Mesenchymal stem cell (in vitro differentiated cells and primary cell): ENCODE results near the gene IL18BP.
A peak's percentile ranks its signal among the peaks of the same experiment; 100 is the strongest.

ENCODE experiments used
- DNase-seq: peaks from one replicate; pipeline ENCODE4 v3.0.0-alpha.2; 2013
- H2AFZ ChIP-seq: one replicate; pipeline ENCODE4 v1.6.1; 2013; ENCODE audit warnings: low read depth, mild to moderate bottlenecking, control low read depth, inconsistent platforms, low read length, moderate library complexity
- H2AK5ac ChIP-seq: 2 replicates; pipeline ENCODE4 v1.6.1; 2013; ENCODE audit warnings: low read length, moderate library complexity, mild to moderate bottlenecking, inconsistent platforms; ENCODE audit not compliant: severe bottlenecking
- H2BK120ac ChIP-seq: one replicate; pipeline ENCODE4 v1.6.1; 2013; ENCODE audit warnings: low read depth, mild to moderate bottlenecking, inconsistent platforms, low read length, moderate library complexity
- H2BK12ac ChIP-seq, 2 experiments: one replicate each; pipeline ENCODE4 v1.6.1; 2013; ENCODE audit warnings: inconsistent platforms in 2 of 2, low read length in 2 of 2, mild to moderate bottlenecking in 2 of 2, moderate library complexity in 2 of 2, control low read depth in 1 of 2
- H2BK15ac ChIP-seq: one replicate; pipeline ENCODE4 v1.6.1; 2013; ENCODE audit warnings: mild to moderate bottlenecking, low read depth, inconsistent platforms; ENCODE audit not compliant: poor library complexity, severe bottlenecking
- H2BK5ac ChIP-seq: 2 replicates; pipeline ENCODE4 v1.6.1; 2013; ENCODE audit warnings: low read depth, mild to moderate bottlenecking, low read length, control low read depth, inconsistent platforms; ENCODE audit not compliant: poor library complexity, severe bottlenecking
- H3K14ac ChIP-seq, 2 experiments: one replicate each; pipeline ENCODE4 v1.6.1; 2013; ENCODE audit warnings: inconsistent platforms in 2 of 2, low read length in 2 of 2, control low read depth in 1 of 2, mild to moderate bottlenecking in 1 of 2, moderate library complexity in 1 of 2
- H3K18ac ChIP-seq, 2 experiments: one replicate each; pipeline ENCODE4 v1.6.1; 2013; ENCODE audit warnings: inconsistent platforms in 2 of 2, low read length in 2 of 2, control low read depth in 1 of 2, low read depth in 1 of 2, mild to moderate bottlenecking in 1 of 2
- H3K23ac ChIP-seq, 2 experiments: one replicate each; pipeline ENCODE4 v1.6.1; 2013; ENCODE audit warnings: inconsistent platforms in 2 of 2, low read length in 2 of 2, mild to moderate bottlenecking in 2 of 2, moderate library complexity in 2 of 2, control low read depth in 1 of 2
- H3K27ac ChIP-seq: 2 replicates; pipeline ENCODE4 v1.5.1; 2013; ENCODE audit warnings: mild to moderate bottlenecking, moderate library complexity, low read length, control low read depth, inconsistent platforms; ENCODE audit not compliant: poor library complexity, severe bottlenecking
- H3K27me3 ChIP-seq, 2 experiments: 2 replicates each; pipeline versions ENCODE4 v1.6.1 to v1.7.0; 2013; ENCODE audit warnings: low read length in 2 of 2, mild to moderate bottlenecking in 2 of 2, moderate library complexity in 2 of 2, control low read depth in 1 of 2, inconsistent platforms in 1 of 2; ENCODE audit not compliant: control insufficient read depth in 1 of 2, insufficient read depth in 1 of 2
- H3K36me3 ChIP-seq, 2 experiments: 2 replicates each; pipeline versions ENCODE4 v1.6.1 to v1.7.0; 2013; ENCODE audit warnings: low read length in 2 of 2, control low read depth in 1 of 2, inconsistent platforms in 1 of 2, low read depth in 1 of 2, mild to moderate bottlenecking in 1 of 2; ENCODE audit not compliant: insufficient read depth in 2 of 2, control insufficient read depth in 1 of 2
- H3K4ac ChIP-seq, 2 experiments: one replicate each; pipeline ENCODE4 v1.6.1; 2013; ENCODE audit warnings: inconsistent platforms in 2 of 2, low read length in 2 of 2, mild to moderate bottlenecking in 2 of 2, moderate library complexity in 2 of 2, control low read depth in 1 of 2, low read depth in 1 of 2
- H3K4me1 ChIP-seq: 2 replicates; pipeline ENCODE4 v1.6.1; 2013; ENCODE audit warnings: low read depth, low read length, control low read depth; ENCODE audit not compliant: control insufficient read depth, insufficient read depth
- H3K4me2 ChIP-seq: 2 replicates; pipeline ENCODE4 v1.6.1; 2013; ENCODE audit warnings: low read length, mild to moderate bottlenecking, inconsistent platforms; ENCODE audit not compliant: poor library complexity, severe bottlenecking
- H3K4me3 ChIP-seq, 2 experiments: 2 replicates each; pipeline versions ENCODE4 v1.5.1 to v1.7.0; 2013; ENCODE audit warnings: low read length in 2 of 2, mild to moderate bottlenecking in 2 of 2, control low read depth in 1 of 2, low read depth in 1 of 2; ENCODE audit not compliant: insufficient read depth in 1 of 2
- H3K79me1 ChIP-seq: replicated peaks from 2 replicates; pipeline ENCODE4 v1.6.1; 2013; ENCODE audit warnings: mild to moderate bottlenecking, control low read depth, low read length, inconsistent platforms; ENCODE audit not compliant: poor library complexity, severe bottlenecking
- H3K9ac ChIP-seq: 2 replicates; pipeline ENCODE4 v1.7.0; 2013; ENCODE audit warnings: mild to moderate bottlenecking, low read length, moderate library complexity
- H3K9me3 ChIP-seq: 2 replicates; pipeline ENCODE4 v1.7.0; 2013; ENCODE audit warnings: mild to moderate bottlenecking, low read length; ENCODE audit not compliant: control insufficient read depth
- H4K8ac ChIP-seq: one replicate; pipeline ENCODE4 v1.6.1; 2013; ENCODE audit warnings: inconsistent platforms, mild to moderate bottlenecking, low read length, moderate library complexity
- H4K91ac ChIP-seq: one replicate; pipeline ENCODE4 v1.6.1; 2013; ENCODE audit warnings: mild to moderate bottlenecking, low read length, inconsistent platforms
- WGBS: methylation state at CpG from one replicate; pipeline ENCODE4 v1.1.7; 2013; ENCODE audit warnings: mixed read lengths; 5-methylcytosine and 5-hydroxymethylcytosine counted together

The IL18BP gene

DNA sequence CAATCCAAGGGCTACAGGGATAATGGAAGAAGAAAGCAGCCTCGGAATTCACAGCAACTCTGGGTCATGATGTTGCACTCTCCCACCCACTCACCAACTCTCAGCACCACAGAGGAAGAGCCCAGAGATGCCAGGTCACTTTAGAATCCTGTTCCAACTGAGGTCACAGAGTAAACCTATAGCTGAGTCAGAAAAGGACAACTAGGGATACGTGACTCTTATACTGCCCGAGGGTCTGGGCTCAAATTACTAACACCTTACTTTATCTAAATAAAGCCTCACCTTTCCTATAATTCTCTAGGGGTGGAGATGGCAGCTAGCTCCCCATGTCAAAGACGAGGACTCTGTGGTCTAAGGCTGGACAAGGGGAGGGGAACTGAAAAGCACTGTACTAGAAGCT is 24.6 kb downstream of the IL18BP start:
- no peak overlapping the region for H2BK120ac ChIP-seq
- H2AK5ac ChIP-seq: no peak overlapping the region
- peak overlapping the region; percentile 88 for H3K9ac ChIP-seq
- no peak overlapping the region for H2BK5ac ChIP-seq
- no peak overlapping the region for H3K4me3 ChIP-seq
- H3K14ac ChIP-seq: no peak overlapping the region
- no peak overlapping the region for H4K91ac ChIP-seq
- peaks cover 4% of the 10 kb centered on the region for H3K4me1 ChIP-seq
- no peak overlapping the region for H3K4ac ChIP-seq
- 89% methylated on average over 1 of the region's 4 CpGs for WGBS
- peaks cover 67 to 88% of the 10 kb centered on the region in 2 experiments for H3K36me3 ChIP-seq
- no peak for DNase-seq
- H2BK15ac ChIP-seq: no peak overlapping the region
- H3K27me3 ChIP-seq: no peaks in the 10 kb centered on the region
- no peak overlapping the region for H4K8ac ChIP-seq
- no peak overlapping the region for H3K18ac ChIP-seq
- H2AFZ ChIP-seq: no peak overlapping the region
- H3K9me3 ChIP-seq: no peaks in the 10 kb centered on the region
- no peak overlapping the region for H3K4me2 ChIP-seq
- no peak overlapping the region for H3K23ac ChIP-seq
- H2BK12ac ChIP-seq: no peak overlapping the region
- no peak overlapping the region for H3K27ac ChIP-seq
- H3K79me1 ChIP-seq: peaks cover 58% of the 10 kb centered on the region

DNA sequence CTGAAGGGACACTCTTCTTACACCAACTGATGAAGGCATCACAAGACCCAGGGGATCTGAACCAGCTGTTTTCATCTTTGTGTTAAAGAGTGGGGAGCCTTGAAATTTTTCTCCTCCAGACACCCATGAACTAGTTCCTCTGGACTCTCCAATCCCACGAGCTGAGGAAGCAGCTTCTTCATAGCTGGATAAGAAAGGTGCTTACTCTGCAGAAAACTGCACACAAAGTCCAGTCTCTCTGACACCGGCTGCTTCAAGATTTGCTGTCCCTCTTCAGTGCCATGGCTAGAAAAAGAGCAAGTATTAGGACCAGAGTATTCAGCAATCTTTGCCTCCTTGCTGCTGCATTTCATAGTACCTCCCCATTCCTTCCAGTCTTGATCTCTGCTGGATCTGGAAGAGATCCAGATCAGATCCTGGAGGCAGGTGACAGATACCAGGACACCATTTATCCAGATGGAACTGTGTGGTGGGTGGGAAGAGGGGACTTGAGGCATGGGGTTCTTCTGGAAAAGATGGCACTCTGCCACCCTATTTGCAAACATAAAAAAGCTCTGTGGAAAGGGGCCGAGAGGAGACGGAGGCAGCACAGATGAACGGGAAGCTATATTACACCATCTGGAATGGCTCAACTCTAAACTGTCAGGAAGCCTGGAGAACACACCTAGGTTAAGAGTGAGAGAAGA is 25.5 kb downstream of the IL18BP start:
- Histone ChIP-seq H3K4me3 (no peak overlapping the region), H3K4ac (no peak overlapping the region), H2BK15ac (no peak overlapping the region), H4K91ac (no peak overlapping the region), H3K27ac (no peak overlapping the region), H3K9ac (peak overlapping the region; percentile 88), H3K79me1 (peaks cover 57% of the 10 kb centered on the region), H4K8ac (no peak overlapping the region), H3K23ac (no peak overlapping the region), H3K4me1 (peaks cover 4% of the 10 kb centered on the region), H3K14ac (no peak overlapping the region), H2BK12ac (no peak overlapping the region), H3K36me3 (peaks cover 66 to 88% of the 10 kb centered on the region in 2 experiments), H3K18ac (no peak overlapping the region), H2AK5ac (peak overlapping the region; percentile 21), H2BK5ac (no peak overlapping the region), H3K27me3 (no peaks in the 10 kb centered on the region), H2AFZ (no peak overlapping the region), H2BK120ac (no peak overlapping the region), H3K9me3 (no peaks in the 10 kb centered on the region), H3K4me2 (no peak overlapping the region)
- WGBS: 50% methylated on average over 5 of the region's 5 CpGs
- DNase-seq: no peak

DNA sequence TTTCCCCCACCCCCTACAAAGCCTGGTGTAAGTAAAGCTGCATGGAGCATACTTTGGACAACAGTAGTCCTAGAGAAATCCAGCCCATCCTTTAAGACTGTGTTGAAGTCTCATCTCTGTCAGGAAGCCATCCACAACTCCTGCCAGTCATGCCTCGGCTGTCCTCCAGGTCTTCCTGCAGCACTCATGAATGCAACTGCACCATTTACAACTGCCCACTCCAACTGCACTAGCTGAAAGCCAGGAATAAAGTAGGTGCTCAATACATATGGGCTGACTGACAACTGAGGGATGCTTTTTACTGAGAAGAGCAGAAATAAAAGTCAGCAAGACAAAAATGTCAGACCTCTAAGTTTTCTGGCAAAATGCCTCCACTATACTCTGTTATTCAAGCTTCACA is 27.4 kb downstream of the IL18BP start:
- Histone ChIP-seq H3K9ac (peak overlapping the region; percentile 88), H2AK5ac (no peak overlapping the region), H4K91ac (no peak overlapping the region), H3K4ac (no peak overlapping the region), H3K4me3 (no peak overlapping the region), H3K36me3 (peaks cover 50 to 89% of the 10 kb centered on the region in 2 experiments), H3K4me2 (no peak overlapping the region), H2BK12ac (no peak overlapping the region), H2BK120ac (no peak overlapping the region), H3K27me3 (no peaks in the 10 kb centered on the region), H3K79me1 (peaks cover 46% of the 10 kb centered on the region), H3K18ac (no peak overlapping the region), H3K4me1 (peaks cover 5% of the 10 kb centered on the region), H3K27ac (peak overlapping the region; percentile 5), H2AFZ (no peak overlapping the region), H2BK5ac (no peak overlapping the region), H3K23ac (no peak overlapping the region), H3K14ac (no peak overlapping the region), H4K8ac (no peak overlapping the region), H2BK15ac (no peak overlapping the region), H3K9me3 (no peaks in the 10 kb centered on the region)
- WGBS: 100% methylated on average over 1 of the region's 1 CpG
- DNase-seq: no peak

DNA sequence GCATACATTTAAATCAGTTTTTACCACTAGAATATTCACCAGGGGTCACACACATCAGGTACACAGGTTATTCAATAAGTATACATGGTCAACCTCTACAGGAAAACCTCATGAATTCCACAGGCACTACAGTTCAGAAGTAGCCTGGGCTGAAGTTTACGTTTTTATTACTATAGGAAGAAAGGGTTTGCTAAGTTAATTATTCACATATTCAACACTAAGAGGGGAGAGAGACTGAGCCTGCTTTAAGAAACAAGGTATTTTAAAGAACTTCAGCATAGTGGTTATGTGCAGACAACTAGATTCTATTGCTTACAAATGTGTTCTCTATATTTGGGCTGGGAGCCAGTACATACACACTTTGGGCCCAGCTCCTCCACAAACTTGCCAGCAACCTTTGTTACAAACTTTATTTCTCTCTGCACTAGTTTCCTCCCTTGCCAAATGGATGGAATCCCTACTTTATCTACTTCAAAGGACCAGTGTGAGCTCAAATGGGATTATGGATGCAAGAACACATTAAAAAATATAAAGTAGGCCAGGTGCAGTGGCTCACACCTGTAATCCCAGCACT is 31.9 kb downstream of the IL18BP start:
- Histone ChIP-seq H2AFZ (no peak overlapping the region), H3K79me1 (peaks cover 16% of the 10 kb centered on the region), H2BK15ac (no peak overlapping the region), H3K14ac (no peak overlapping the region), H4K8ac (no peak overlapping the region), H3K4me1 (peaks cover 5% of the 10 kb centered on the region), H3K4me2 (peak overlapping the region; percentile 30), H3K23ac (no peak overlapping the region), H3K4me3 (no peak overlapping the region), H2BK5ac (no peak overlapping the region), H3K27me3 (no peaks in the 10 kb centered on the region), H3K9ac (no peak overlapping the region), H4K91ac (no peak overlapping the region), H3K4ac (no peak overlapping the region), H3K36me3 (peaks cover 36 to 94% of the 10 kb centered on the region in 2 experiments), H2BK120ac (no peak overlapping the region), H3K18ac (no peak overlapping the region), H2AK5ac (no peak overlapping the region), H3K9me3 (no peaks in the 10 kb centered on the region), H2BK12ac (no peak overlapping the region), H3K27ac (peak overlapping the region; percentile 24)
- WGBS: no CpG with 5 or more reads among the region's 1 CpG
- no peak for DNase-seq
